A549 treated with dexamethasone at 1 μM for 4 hours (cell line): ENCODE results near the gene GGA2. TPM values are rescaled to one million over a fixed set of nuclear protein-coding genes. Genes with fewer than 3 reads are reported as not detected.

Experiments
- total RNA-seq: library from RNA; stranded (reverse); fragments of 200-300 nt; extraction: Qiagen RNA extraction; gene quantifications from 5 replicates; pipeline ENCODE4 v1.2.3, GENCODE V29; 2022

GGA2 gene
- total RNA-seq = 23.4 to 32.9 TPM (median 28.4 TPM) in 5 replicates

DNA sequence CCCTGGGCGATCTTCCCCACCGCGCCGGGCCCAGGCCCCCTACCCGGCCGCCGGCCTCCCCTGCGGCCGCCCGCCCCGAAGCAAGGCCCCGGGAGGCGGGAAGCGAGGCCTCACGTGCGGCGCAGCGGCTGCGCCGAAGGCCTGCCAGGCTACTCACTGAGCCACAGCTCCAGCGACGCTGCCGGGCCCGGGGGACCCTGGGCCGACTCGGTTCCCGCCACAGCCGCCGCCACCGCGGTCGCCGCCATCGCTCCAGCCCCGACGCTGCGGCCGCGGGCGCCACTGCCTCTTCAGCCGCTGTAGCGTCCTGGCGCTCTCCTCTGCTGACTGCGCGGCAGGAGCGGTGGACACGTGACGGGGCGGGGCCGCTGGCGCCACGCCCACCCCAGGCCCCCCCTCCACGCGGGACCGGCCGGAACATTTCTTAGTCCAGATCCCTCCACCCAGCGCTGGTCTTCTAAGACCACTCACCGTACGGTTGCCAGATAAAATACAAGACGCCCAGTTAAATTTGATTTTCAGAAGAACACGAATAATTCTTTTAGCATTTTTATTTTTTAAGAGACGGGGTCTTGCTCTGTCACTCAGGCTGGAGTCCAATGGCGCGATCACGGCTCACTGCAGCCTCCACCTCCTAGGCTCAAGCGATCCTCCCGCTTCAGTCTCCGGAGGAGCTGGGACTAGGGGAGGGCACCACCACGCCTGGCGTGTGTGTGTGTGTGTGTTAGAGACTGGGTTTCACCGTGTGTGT lies at the start of gene GGA2:
GGA2 (minus strand) TSS at position 331 of the 751 bp plus-strand sequence; CDS start at position 248, 83 bp downstream.

GRCh38 chr16:23556881-23557778 lies 46.8 kb upstream of the GGA2 start, which contains the start of the genes EARS2 and UBFD1:
EARS2 (minus strand) TSS chr16:23557350; CDS start chr16:23557343, 7 bp downstream.
UBFD1 (plus strand) TSS chr16:23557727; CDS start chr16:23557743, 16 bp downstream.

GRCh38 chr16:23452572-23453337 lies 57.5 kb downstream of the GGA2 start, which contains the start of gene COG7:
COG7 (minus strand) TSS chr16:23453189; CDS start chr16:23452994, 195 bp downstream.

Other genes starting within 250 kb of the GGA2 start
- 0.50 to 0.86 TPM (median 0.67 TPM) in 5 replicates for gene SCNN1B, start 208.2 kb downstream of the GGA2 start, total RNA-seq
- 13.3 to 19.3 TPM (median 18.8 TPM) in 5 replicates for gene COG7, start 57.3 kb downstream of the GGA2 start, total RNA-seq
- gene EARS2, start 46.9 kb upstream of the GGA2 start, total RNA-seq = 24.6 to 31.3 TPM (median 30.1 TPM) in 5 replicates
- 35.6 to 52.7 TPM (median 50.5 TPM) in 5 replicates for gene UBFD1, start 47.2 kb upstream of the GGA2 start, total RNA-seq
- gene NDUFAB1, start 85.8 kb upstream of the GGA2 start, total RNA-seq = 151 to 173 TPM (median 157 TPM) in 5 replicates
- gene PALB2, start 130.8 kb upstream of the GGA2 start, total RNA-seq = 11.0 to 14.6 TPM (median 12.9 TPM) in 5 replicates
- gene DCTN5, start 131.0 kb upstream of the GGA2 start, total RNA-seq = 66.7 to 76.6 TPM (median 74.1 TPM) in 5 replicates
- gene PLK1, start 168.4 kb upstream of the GGA2 start, total RNA-seq = 148 to 173 TPM (median 166 TPM) in 5 replicates
- gene ERN2, start 202.7 kb upstream of the GGA2 start, total RNA-seq = not detected in 5 replicates
- gene CHP2, start 244.5 kb upstream of the GGA2 start, total RNA-seq = 0.05 TPM in 1 of 5 replicates, not detected in the others